Measurements from ENCODE around the gene ECI2.
"Not testable (repeated sequence)": the region's sequence is repeated elsewhere in the genome, so short reads cannot be mapped to it uniquely, and the experiment has no call there.

ECI2 gene

GRCh38 chr6:4103929-4104328 lies 31.4 kb downstream of the ECI2 start:
- no peak for DNase-seq (ENCODE audit: low read depth in 2 of 3, low spot score in 2 of 3)

GRCh38 chr6:4102687-4103244 lies 32.6 kb downstream of the ECI2 start:
- no peak for DNase-seq (ENCODE audit: low read depth in 2 of 3, low spot score in 2 of 3)

- no peak for DNase-seq (ENCODE audit: low read depth in 2 of 3, low spot score in 2 of 3)
Observed at GRCh38 chr6:4101298-4101697, 34.1 kb downstream of the ECI2 start.

GRCh38 chr6:4100655-4101054 lies 34.7 kb downstream of the ECI2 start:
- DNase-seq (ENCODE audit: low read depth in 2 of 3, low spot score in 2 of 3), result no peak

GRCh38 chr6:4093288-4093687 lies 42.1 kb downstream of the ECI2 start:
- DNase-seq (ENCODE audit: low read depth in 2 of 3, low spot score in 2 of 3), result no peak

GRCh38 chr6:4091941-4092340 lies 43.4 kb downstream of the ECI2 start:
- no peak for DNase-seq (ENCODE audit: low read depth in 2 of 3, low spot score in 2 of 3)

- not testable (repeated sequence) for DNase-seq (ENCODE audit: low read depth in 2 of 3, low spot score in 2 of 3)
Observed at GRCh38 chr6:4090043-4090442, 45.3 kb downstream of the ECI2 start.

- no peak for DNase-seq (ENCODE audit: low read depth in 2 of 3, low spot score in 2 of 3)
Observed at GRCh38 chr6:4088704-4089103, 46.7 kb downstream of the ECI2 start.

GRCh38 chr6:4085332-4085700 lies 50.1 kb downstream of the ECI2 start:
- no peak for DNase-seq (ENCODE audit: low read depth in 2 of 3, low spot score in 2 of 3)

GRCh38 chr6:4084444-4085331 lies 50.7 kb downstream of the ECI2 start:
- no peak for DNase-seq (ENCODE audit: low read depth in 2 of 3, low spot score in 2 of 3)

- no peak for DNase-seq (ENCODE audit: low read depth in 2 of 3, low spot score in 2 of 3)
Observed at GRCh38 chr6:4078691-4079471, 56.5 kb downstream of the ECI2 start, which contains the start of gene FAM217A. TSS of gene FAM217A (minus strand) at chr6:4079137. CDS start at chr6:4077414, 1,723 bp downstream.

GRCh38 chr6:4074478-4075235 lies 60.7 kb downstream of the ECI2 start:
- no peak for DNase-seq (ENCODE audit: low read depth in 2 of 3, low spot score in 2 of 3)

- DNase-seq (ENCODE audit: low read depth in 2 of 3, low spot score in 2 of 3), result no peak
Observed at GRCh38 chr6:4071330-4071729, 64.0 kb downstream of the ECI2 start.

- no peak for DNase-seq (ENCODE audit: low read depth in 2 of 3, low spot score in 2 of 3)
Observed at GRCh38 chr6:4069199-4069598, 66.2 kb downstream of the ECI2 start.

- DNase-seq (ENCODE audit: low read depth in 2 of 3, low spot score in 2 of 3), result no peak
Observed at GRCh38 chr6:4067673-4068072, 67.7 kb downstream of the ECI2 start.

GRCh38 chr6:4066029-4066755 lies 69.2 kb downstream of the ECI2 start:
- DNase-seq (ENCODE audit: low read depth in 2 of 3, low spot score in 2 of 3), result no peak
